Measurements from ENCODE around the gene MSRB2.

The MSRB2 gene

DNA sequence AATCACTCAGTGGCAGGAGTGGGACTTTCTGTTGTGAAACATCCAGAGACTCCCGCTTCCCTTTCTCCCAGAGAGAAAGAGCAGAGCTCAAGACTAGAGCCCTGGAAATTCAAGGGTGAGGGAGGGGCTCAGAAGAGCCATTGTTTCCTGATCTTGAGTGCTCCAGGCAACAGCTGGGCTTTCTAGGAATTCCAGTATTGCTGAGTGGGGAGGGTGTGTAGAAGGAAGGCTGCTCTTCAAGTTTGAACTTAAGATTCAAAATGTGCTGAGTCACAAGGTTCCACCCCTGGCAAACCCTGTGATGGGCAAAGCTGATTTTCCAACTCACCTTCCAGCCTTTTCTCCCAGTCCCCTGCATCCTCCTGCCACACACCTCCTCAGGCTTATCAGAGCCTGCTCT lies 42.3 kb upstream of the MSRB2 start:
- H3K4me3 ChIP-seq (ENCODE audit: low read length) = no peak overlapping the region
- no peaks in the 10 kb centered on the region for H3K4me1 ChIP-seq (ENCODE audit: control insufficient read depth, low read length)
- no peaks in the 10 kb centered on the region for H3K9me3 ChIP-seq (ENCODE audit: control insufficient read depth, insufficient read depth, low read length)

DNA sequence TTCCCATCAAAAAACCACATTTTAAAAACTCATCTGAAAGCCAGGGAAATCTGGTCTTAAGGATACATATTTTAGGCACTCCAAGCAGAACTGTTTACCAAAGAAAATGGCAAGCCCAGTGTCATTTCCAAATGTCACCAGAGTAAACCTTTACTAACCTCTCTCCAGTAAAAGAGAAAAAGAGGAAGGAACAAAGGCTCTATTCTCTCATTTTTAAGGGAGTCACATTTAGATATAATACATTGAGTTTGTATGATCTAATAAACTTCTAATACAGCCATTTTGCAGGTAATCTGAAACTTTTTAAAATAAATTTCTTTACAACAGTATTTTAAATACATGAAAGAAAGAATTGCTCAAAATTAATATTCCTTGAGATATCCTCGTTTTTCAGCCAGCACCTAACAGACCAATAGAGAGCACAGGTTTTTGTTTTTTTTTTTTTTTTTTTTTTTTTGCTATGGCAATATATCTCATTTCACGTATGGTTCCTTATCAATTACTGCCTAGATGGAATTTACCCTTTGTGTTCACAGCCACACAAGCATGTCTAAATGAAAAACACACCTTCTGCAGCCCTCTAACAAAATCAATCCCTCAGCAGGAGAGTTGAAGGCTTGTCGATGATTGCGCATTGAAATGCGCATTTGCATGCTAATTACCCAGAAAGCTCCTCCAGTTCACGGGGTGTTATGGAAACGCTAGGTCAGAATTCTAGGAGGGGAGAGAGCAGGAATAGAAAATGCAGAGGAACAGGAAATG lies 39.8 kb upstream of the MSRB2 start:
- Histone ChIP-seq H4K20me1 (ENCODE audit: control insufficient read depth, insufficient read depth, low read depth, low read length) (no peaks in the 10 kb centered on the region), H3K9me3 (ENCODE audit: control insufficient read depth, insufficient read depth, low read length) (no peaks in the 10 kb centered on the region), H3K4me3 (ENCODE audit: low read length) (no peak overlapping the region), H3K79me2 (ENCODE audit: control insufficient read depth, low read length) (no peaks in the 10 kb centered on the region), H3K4me2 (ENCODE audit: low read length) (no peak overlapping the region), H3K36me3 (ENCODE audit: control insufficient read depth, low read length) (no peaks in the 10 kb centered on the region), H3K27me3 (ENCODE audit: control insufficient read depth, low read length) (peaks cover 22% of the 10 kb centered on the region), H3K27ac (ENCODE audit: low read depth, low read length) (no peak overlapping the region), H3K9me2 (replicated peaks; ENCODE audit: control insufficient read depth, low read length) (no peaks in the 10 kb centered on the region), H3F3A (ENCODE audit: control insufficient read depth, insufficient read depth) (no peaks in the 10 kb centered on the region), H3K4me1 (ENCODE audit: control insufficient read depth, low read length) (no peaks in the 10 kb centered on the region)
- TF ChIP-seq, protein P1, sequence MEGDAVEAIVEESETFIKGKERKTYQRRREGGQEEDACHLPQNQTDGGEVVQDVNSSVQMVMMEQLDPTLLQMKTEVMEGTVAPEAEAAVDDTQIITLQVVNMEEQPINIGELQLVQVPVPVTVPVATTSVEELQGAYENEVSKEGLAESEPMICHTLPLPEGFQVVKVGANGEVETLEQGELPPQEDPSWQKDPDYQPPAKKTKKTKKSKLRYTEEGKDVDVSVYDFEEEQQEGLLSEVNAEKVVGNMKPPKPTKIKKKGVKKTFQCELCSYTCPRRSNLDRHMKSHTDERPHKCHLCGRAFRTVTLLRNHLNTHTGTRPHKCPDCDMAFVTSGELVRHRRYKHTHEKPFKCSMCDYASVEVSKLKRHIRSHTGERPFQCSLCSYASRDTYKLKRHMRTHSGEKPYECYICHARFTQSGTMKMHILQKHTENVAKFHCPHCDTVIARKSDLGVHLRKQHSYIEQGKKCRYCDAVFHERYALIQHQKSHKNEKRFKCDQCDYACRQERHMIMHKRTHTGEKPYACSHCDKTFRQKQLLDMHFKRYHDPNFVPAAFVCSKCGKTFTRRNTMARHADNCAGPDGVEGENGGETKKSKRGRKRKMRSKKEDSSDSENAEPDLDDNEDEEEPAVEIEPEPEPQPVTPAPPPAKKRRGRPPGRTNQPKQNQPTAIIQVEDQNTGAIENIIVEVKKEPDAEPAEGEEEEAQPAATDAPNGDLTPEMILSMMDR (IDR thresholded peaks at IDR 0.05; ENCODE audit: low read depth, low read length, poor library complexity, severe bottlenecking) = no peak
- no peak for TF ChIP-seq EZH2phosphoT487 (IDR thresholded peaks at IDR 0.05; ENCODE audit: borderline replicate concordance, low read length)

More for the DNA sequence above, 42.3 kb upstream of the MSRB2 start:
- no peak overlapping the region for H3K4me2 ChIP-seq (ENCODE audit: low read length)
- H3K79me2 ChIP-seq (ENCODE audit: control insufficient read depth, low read length) = no peaks in the 10 kb centered on the region
- H3K9me2 ChIP-seq (replicated peaks; ENCODE audit: control insufficient read depth, low read length) = no peaks in the 10 kb centered on the region
- no peaks in the 10 kb centered on the region for H4K20me1 ChIP-seq (ENCODE audit: control insufficient read depth, insufficient read depth, low read depth, low read length)
- H3F3A ChIP-seq (ENCODE audit: control insufficient read depth, insufficient read depth) = no peaks in the 10 kb centered on the region
- H3K27ac ChIP-seq (ENCODE audit: low read depth, low read length) = no peak overlapping the region
- H3K27me3 ChIP-seq (ENCODE audit: control insufficient read depth, low read length) = peaks cover 18% of the 10 kb centered on the region
- no peaks in the 10 kb centered on the region for H3K36me3 ChIP-seq (ENCODE audit: control insufficient read depth, low read length)
- no peak for TF ChIP-seq EZH2phosphoT487 (IDR thresholded peaks at IDR 0.05; ENCODE audit: borderline replicate concordance, low read length)
- TF ChIP-seq, protein P1 (IDR thresholded peaks at IDR 0.05; ENCODE audit: low read depth, low read length, poor library complexity, severe bottlenecking) = no peak

DNA sequence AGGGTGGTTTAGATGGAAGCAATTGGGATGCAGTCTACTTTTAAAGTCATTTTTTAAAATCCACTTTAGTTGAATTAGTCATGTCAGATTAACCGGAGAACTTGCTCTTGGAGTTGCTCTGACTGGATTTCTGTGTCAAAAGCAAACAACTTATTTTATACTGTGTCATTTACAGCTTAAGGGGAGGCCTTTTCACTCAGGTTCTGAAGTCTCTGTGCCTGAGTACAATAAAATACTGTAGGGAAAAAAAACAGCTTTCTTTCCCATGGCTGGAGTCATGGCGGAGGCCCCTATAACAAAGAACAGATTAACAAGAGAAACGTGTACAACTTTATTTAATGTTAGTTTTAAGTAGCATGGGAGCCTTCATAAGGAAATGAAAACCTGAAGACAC lies 39.2 kb upstream of the MSRB2 start:
- Histone ChIP-seq H3F3A (ENCODE audit: control insufficient read depth, insufficient read depth) (no peaks in the 10 kb centered on the region), H3K27ac (ENCODE audit: low read depth, low read length) (no peak overlapping the region), H3K4me3 (ENCODE audit: low read length) (no peak overlapping the region), H3K79me2 (ENCODE audit: control insufficient read depth, low read length) (no peaks in the 10 kb centered on the region), H3K27me3 (ENCODE audit: control insufficient read depth, low read length) (peaks cover 22% of the 10 kb centered on the region), H3K4me1 (ENCODE audit: control insufficient read depth, low read length) (no peaks in the 10 kb centered on the region), H3K9me2 (replicated peaks; ENCODE audit: control insufficient read depth, low read length) (no peaks in the 10 kb centered on the region), H4K20me1 (ENCODE audit: control insufficient read depth, insufficient read depth, low read depth, low read length) (no peaks in the 10 kb centered on the region; the same call in 1 of the 2 replicates), H3K9me3 (ENCODE audit: control insufficient read depth, insufficient read depth, low read length) (no peaks in the 10 kb centered on the region), H3K4me2 (ENCODE audit: low read length) (no peak overlapping the region), H3K36me3 (ENCODE audit: control insufficient read depth, low read length) (no peaks in the 10 kb centered on the region)
- no peak for TF ChIP-seq EZH2phosphoT487 (IDR thresholded peaks at IDR 0.05; ENCODE audit: borderline replicate concordance, low read length)
- TF ChIP-seq, protein P1 (IDR thresholded peaks at IDR 0.05; ENCODE audit: low read depth, low read length, poor library complexity, severe bottlenecking) = no peak
